HEK293 (cell line): Measurements from ENCODE around the gene CC2D2B.

Experiments used
- KLF8 ChIP-seq: fragments of 450-650 bp; formaldehyde crosslinking; IDR thresholded peaks from 2 replicates; pipeline ENCODE4 v1.5.1; 2016; ENCODE audit warnings: missing biosample characterization, missing genetic modification characterization
- PRDM1 ChIP-seq: fragments of 450-650 bp; formaldehyde crosslinking; IDR thresholded peaks from 2 replicates; pipeline ENCODE4; 2016; ENCODE audit warnings: missing biosample characterization, missing genetic modification characterization
- SETDB1 ChIP-seq: IDR thresholded peaks from one replicate; pipeline ENCODE4 v1.6.1; 2017; ENCODE audit warnings: mild to moderate bottlenecking, low read length, moderate library complexity, mixed read lengths; ENCODE audit not compliant: insufficient read length
- SP7 ChIP-seq: fragments of 450-650 bp; formaldehyde crosslinking; IDR thresholded peaks from 2 replicates; pipeline ENCODE4 v1.5.1; 2016; ENCODE audit warnings: missing biosample characterization, missing genetic modification characterization
- ZBTB10 ChIP-seq: fragments of 450-650 bp; formaldehyde crosslinking; IDR thresholded peaks from 2 replicates; pipeline ENCODE4 v1.5.1; 2016; ENCODE audit warnings: missing biosample characterization, missing genetic modification characterization
- ZBTB11 ChIP-seq: fragments of 450-650 bp; formaldehyde crosslinking; conservative IDR thresholded peaks from 2 replicates; pipeline ENCODE4 v1.5.1; 2016; ENCODE audit warnings: low read depth, missing biosample characterization, missing genetic modification characterization
- ZBTB17 ChIP-seq: fragments of 450-650 bp; formaldehyde crosslinking; IDR thresholded peaks from 2 replicates; pipeline ENCODE4 v1.5.1; 2016; ENCODE audit warnings: missing biosample characterization, missing genetic modification characterization
- ZBTB44 ChIP-seq: fragments of 450-650 bp; IDR thresholded peaks from 2 replicates; pipeline ENCODE4 v1.5.1; 2018; ENCODE audit warnings: missing biosample characterization, mild to moderate bottlenecking, missing genetic modification characterization
- ZNF26 ChIP-seq: fragments of 450-650 bp; formaldehyde crosslinking; IDR thresholded peaks from 2 replicates; pipeline ENCODE4 v1.5.1; 2016; ENCODE audit warnings: missing biosample characterization, missing genetic modification characterization
- ZNF302 ChIP-seq: fragments of 450-650 bp; formaldehyde crosslinking; IDR thresholded peaks from 2 replicates; pipeline ENCODE4 v1.5.1; 2016; ENCODE audit warnings: missing biosample characterization, missing genetic modification characterization, low read depth
- ZNF433 ChIP-seq: fragments of 450-650 bp; formaldehyde crosslinking; IDR thresholded peaks from 2 replicates; pipeline ENCODE4 v1.5.1; 2016; ENCODE audit warnings: missing biosample characterization, missing genetic modification characterization, low read depth
- ZNF624 ChIP-seq: fragments of 450-650 bp; formaldehyde crosslinking; IDR thresholded peaks from 2 replicates; pipeline ENCODE4 v1.5.1; 2017; ENCODE audit warnings: missing biosample characterization, missing genetic modification characterization
- ZNF792 ChIP-seq: fragments of 450-650 bp; formaldehyde crosslinking; IDR thresholded peaks from 2 replicates; pipeline ENCODE4 v1.5.1; 2016; ENCODE audit warnings: missing biosample characterization, missing genetic modification characterization
- ZSCAN5A ChIP-seq: fragments of 450-650 bp; formaldehyde crosslinking; IDR thresholded peaks from 2 replicates; pipeline ENCODE4 v1.5.1; 2016; ENCODE audit warnings: missing biosample characterization, missing genetic modification characterization
- TF ChIP-seq, protein P1 (sequence below): fragments of 450-650 bp; formaldehyde crosslinking; IDR thresholded peaks from 2 replicates; pipeline ENCODE4 v1.5.1; 2016; ENCODE audit warnings: missing biosample characterization, missing genetic modification characterization, borderline replicate concordance
- TF ChIP-seq, protein P2 (sequence below): fragments of 450-650 bp; formaldehyde crosslinking; IDR thresholded peaks from 2 replicates; pipeline ENCODE4 v1.5.1; 2016; ENCODE audit warnings: missing biosample characterization, missing genetic modification characterization, borderline replicate concordance
- TF ChIP-seq, protein P3 (sequence below): fragments of 450-650 bp; formaldehyde crosslinking; IDR thresholded peaks from 2 replicates; pipeline ENCODE4 v1.5.1; 2017; ENCODE audit warnings: missing biosample characterization, missing genetic modification characterization

CC2D2B gene

GRCh38 chr10:96043033-96043892 is 135.5 kb downstream of the CC2D2B start, which contains the start of gene CCNJ (continued):
- no peak for TF ChIP-seq ZNF26 (tag by site-specific recombination)
- no peak for TF ChIP-seq ZNF302 (tag by site-specific recombination)
- no peak for TF ChIP-seq SP7 (tag by site-specific recombination)
- TF ChIP-seq ZSCAN5A (tag by site-specific recombination): peak; percentile 40; the same call in 1 of the 2 replicates
- TF ChIP-seq ZNF624 (tag by site-specific recombination): no peak
- TF ChIP-seq, protein P1, sequence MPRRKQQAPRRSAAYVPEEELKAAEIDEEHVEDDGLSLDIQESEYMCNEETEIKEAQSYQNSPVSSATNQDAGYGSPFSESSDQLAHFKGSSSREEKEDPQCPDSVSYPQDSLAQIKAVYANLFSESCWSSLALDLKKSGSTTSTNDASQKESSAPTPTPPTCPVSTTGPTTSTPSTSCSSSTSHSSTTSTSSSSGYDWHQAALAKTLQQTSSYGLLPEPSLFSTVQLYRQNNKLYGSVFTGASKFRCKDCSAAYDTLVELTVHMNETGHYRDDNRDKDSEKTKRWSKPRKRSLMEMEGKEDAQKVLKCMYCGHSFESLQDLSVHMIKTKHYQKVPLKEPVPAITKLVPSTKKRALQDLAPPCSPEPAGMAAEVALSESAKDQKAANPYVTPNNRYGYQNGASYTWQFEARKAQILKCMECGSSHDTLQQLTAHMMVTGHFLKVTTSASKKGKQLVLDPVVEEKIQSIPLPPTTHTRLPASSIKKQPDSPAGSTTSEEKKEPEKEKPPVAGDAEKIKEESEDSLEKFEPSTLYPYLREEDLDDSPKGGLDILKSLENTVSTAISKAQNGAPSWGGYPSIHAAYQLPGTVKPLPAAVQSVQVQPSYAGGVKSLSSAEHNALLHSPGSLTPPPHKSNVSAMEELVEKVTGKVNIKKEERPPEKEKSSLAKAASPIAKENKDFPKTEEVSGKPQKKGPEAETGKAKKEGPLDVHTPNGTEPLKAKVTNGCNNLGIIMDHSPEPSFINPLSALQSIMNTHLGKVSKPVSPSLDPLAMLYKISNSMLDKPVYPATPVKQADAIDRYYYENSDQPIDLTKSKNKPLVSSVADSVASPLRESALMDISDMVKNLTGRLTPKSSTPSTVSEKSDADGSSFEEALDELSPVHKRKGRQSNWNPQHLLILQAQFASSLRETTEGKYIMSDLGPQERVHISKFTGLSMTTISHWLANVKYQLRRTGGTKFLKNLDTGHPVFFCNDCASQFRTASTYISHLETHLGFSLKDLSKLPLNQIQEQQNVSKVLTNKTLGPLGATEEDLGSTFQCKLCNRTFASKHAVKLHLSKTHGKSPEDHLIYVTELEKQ (tag by site-specific recombination): no peak
- peak; percentile 57; the same call in 1 of the 2 replicates for TF ChIP-seq KLF8 (tag by site-specific recombination)
- TF ChIP-seq, protein P2, sequence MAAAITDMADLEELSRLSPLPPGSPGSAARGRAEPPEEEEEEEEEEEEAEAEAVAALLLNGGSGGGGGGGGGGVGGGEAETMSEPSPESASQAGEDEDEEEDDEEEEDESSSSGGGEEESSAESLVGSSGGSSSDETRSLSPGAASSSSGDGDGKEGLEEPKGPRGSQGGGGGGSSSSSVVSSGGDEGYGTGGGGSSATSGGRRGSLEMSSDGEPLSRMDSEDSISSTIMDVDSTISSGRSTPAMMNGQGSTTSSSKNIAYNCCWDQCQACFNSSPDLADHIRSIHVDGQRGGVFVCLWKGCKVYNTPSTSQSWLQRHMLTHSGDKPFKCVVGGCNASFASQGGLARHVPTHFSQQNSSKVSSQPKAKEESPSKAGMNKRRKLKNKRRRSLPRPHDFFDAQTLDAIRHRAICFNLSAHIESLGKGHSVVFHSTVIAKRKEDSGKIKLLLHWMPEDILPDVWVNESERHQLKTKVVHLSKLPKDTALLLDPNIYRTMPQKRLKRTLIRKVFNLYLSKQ (tag by site-specific recombination): no peak
- no peak for TF ChIP-seq PRDM1 (tag by site-specific recombination)
- TF ChIP-seq ZBTB11 (tag by site-specific recombination): no peak
- TF ChIP-seq, protein P3, sequence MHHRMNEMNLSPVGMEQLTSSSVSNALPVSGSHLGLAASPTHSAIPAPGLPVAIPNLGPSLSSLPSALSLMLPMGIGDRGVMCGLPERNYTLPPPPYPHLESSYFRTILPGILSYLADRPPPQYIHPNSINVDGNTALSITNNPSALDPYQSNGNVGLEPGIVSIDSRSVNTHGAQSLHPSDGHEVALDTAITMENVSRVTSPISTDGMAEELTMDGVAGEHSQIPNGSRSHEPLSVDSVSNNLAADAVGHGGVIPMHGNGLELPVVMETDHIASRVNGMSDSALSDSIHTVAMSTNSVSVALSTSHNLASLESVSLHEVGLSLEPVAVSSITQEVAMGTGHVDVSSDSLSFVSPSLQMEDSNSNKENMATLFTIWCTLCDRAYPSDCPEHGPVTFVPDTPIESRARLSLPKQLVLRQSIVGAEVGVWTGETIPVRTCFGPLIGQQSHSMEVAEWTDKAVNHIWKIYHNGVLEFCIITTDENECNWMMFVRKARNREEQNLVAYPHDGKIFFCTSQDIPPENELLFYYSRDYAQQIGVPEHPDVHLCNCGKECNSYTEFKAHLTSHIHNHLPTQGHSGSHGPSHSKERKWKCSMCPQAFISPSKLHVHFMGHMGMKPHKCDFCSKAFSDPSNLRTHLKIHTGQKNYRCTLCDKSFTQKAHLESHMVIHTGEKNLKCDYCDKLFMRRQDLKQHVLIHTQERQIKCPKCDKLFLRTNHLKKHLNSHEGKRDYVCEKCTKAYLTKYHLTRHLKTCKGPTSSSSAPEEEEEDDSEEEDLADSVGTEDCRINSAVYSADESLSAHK (tag by site-specific recombination): no peak
- no peak for TF ChIP-seq ZBTB10
- TF ChIP-seq ZBTB17 (tag by site-specific recombination): no peak
- TF ChIP-seq ZNF792 (tag by site-specific recombination): no peak
- no peak for TF ChIP-seq ZNF433
- no peak for TF ChIP-seq ZBTB44 (tag by site-specific recombination)
- TF ChIP-seq SETDB1: peak; percentile 56
